Uterus (tissue), 4 donors: ENCODE data around the gene CUBN. TPM values are rescaled to one million over a fixed set of nuclear protein-coding genes. Genes with fewer than 3 reads are reported as not detected.

Source experiments
- DNase-seq, 2 donors: peaks; one replicate each; pipeline ENCODE4 v3.0.0-alpha.2; 2019 to 2020
- H3K27ac ChIP-seq, 2 donors: fragments of 200-600 bp; sonication (generic); 1 replicate in 1 of 2; 2 replicates in 1 of 2; pipeline ENCODE4 v1.5.1; 2016 to 2018
- H3K27me3 ChIP-seq, 2 donors: fragments of 200-600 bp; sonication (generic); one replicate each; pipeline ENCODE4 v1.5.1; 2018 to 2019; ENCODE audit warnings: control low read depth in 1 of 2
- H3K36me3 ChIP-seq, 2 donors: fragments of 200-600 bp; sonication (generic); one replicate each; pipeline ENCODE4 v1.5.1; 2019; ENCODE audit warnings: control low read depth in 1 of 2
- H3K4me1 ChIP-seq, 2 donors: fragments of 200-600 bp; sonication (generic); one replicate each; pipeline ENCODE4 v1.5.1; 2018 to 2019; ENCODE audit warnings: control low read depth in 1 of 2
- H3K4me3 ChIP-seq, 2 donors: fragments of 200-600 bp; sonication (generic); 1 replicate in 1 of 2; 2 replicates in 1 of 2; pipeline ENCODE4 v1.5.1; 2018 to 2019; ENCODE audit warnings: mild to moderate bottlenecking in 1 of 2
- H3K9me3 ChIP-seq, 2 donors: fragments of 200-600 bp; sonication (generic); one replicate each; pipeline ENCODE4 v1.5.1; 2019; ENCODE audit warnings: control low read depth in 1 of 2
- CTCF ChIP-seq, 4 experiments: fragments of 200-600 bp in 2 of 4; fragments of 450-650 bp in 2 of 4; sonication (generic) in 2 of 4; IDR thresholded peaks; one replicate each; pipeline ENCODE4 v1.5.1; 2016 to 2019; ENCODE audit warnings: antibody characterized with exemption in 4 of 4, mild to moderate bottlenecking in 2 of 4, moderate library complexity in 1 of 4
- POLR2A ChIP-seq, 2 donors: fragments of 450-650 bp; IDR thresholded peaks; one replicate each; pipeline ENCODE4 v1.6.1; 2016; ENCODE audit warnings: antibody characterized with exemption in 2 of 2, mild to moderate bottlenecking in 1 of 2, moderate library complexity in 1 of 2
- intact Hi-C: fragments of 100-400 bp; cut with DNase I; formaldehyde crosslinking; loops from one replicate; pipeline ENCODE4 v1.15.1; 2023; ENCODE audit warnings: low total_unique reads
- total RNA-seq, 4 donors: library from RNA; depleted of rRNA in 3 of 4; stranded (reverse); fragments of >200 nt in 3 of 4; gene quantifications; one replicate each; pipeline versions ENCODE4 v1.1.0 to v1.2.4, GENCODE V29; 2014 to 2023
- donor health status: DM: yes; HTN: yes; CAD: no.

CUBN gene
- total RNA-seq, 4 donors from 2014 or later, result 3.5 to 9.5 (median 5.1) TPM

GRCh38 chr10:17092986-17093803, 36.4 kb downstream of the CUBN start:
- DNase-seq, result no peak
- intact Hi-C loops, result no loop called here
- TF ChIP-seq CTCF (IDR thresholded peaks at IDR 0.05), result no peak
- no peak for TF ChIP-seq POLR2A (IDR thresholded peaks at IDR 0.05)
- no peaks in the 10 kb centered on the region for H3K27me3 ChIP-seq
- no peaks in the 10 kb centered on the region for H3K4me1 ChIP-seq
- H3K4me3 ChIP-seq, result no peak overlapping the region
- peak overlapping the region in 1 of 2 donors; percentile 29 for H3K27ac ChIP-seq
- no peaks in the 10 kb centered on the region for H3K36me3 ChIP-seq
- no peaks in the 10 kb centered on the region for H3K9me3 ChIP-seq

- Histone ChIP-seq H3K4me3 (no peak overlapping the region), H3K27ac (peak overlapping the region in 1 of 2 donors; percentile 29), H3K4me1 (no peaks in the 10 kb centered on the region), H3K27me3 (no peaks in the 10 kb centered on the region), H3K36me3 (no peaks in the 10 kb centered on the region), H3K9me3 (no peaks in the 10 kb centered on the region)
- intact Hi-C loops, result no loop called here
- DNase-seq, result no peak
- TF ChIP-seq CTCF (IDR thresholded peaks at IDR 0.05), result no peak
- no peak for TF ChIP-seq POLR2A (IDR thresholded peaks at IDR 0.05)
Observed at GRCh38 chr10:17092216-17092944, 37.2 kb downstream of the CUBN start.

GRCh38 chr10:17088118-17088806, 41.3 kb downstream of the CUBN start:
- Histone ChIP-seq H3K4me3 (no peak overlapping the region), H3K36me3 (no peaks in the 10 kb centered on the region), H3K4me1 (no peaks in the 10 kb centered on the region), H3K27me3 (no peaks in the 10 kb centered on the region), H3K9me3 (no peaks in the 10 kb centered on the region), H3K27ac (no peak overlapping the region)
- TF ChIP-seq POLR2A (IDR thresholded peaks at IDR 0.05) (no peak), CTCF (IDR thresholded peaks at IDR 0.05) (no peak)
- intact Hi-C loops, result no loop called here
- DNase-seq, result no peak

- Histone ChIP-seq H3K27me3 (no peaks in the 10 kb centered on the region), H3K4me3 (no peak overlapping the region), H3K36me3 (no peaks in the 10 kb centered on the region), H3K27ac (no peak overlapping the region), H3K4me1 (no peaks in the 10 kb centered on the region), H3K9me3 (no peaks in the 10 kb centered on the region)
- intact Hi-C loops, result no loop called here
- TF ChIP-seq CTCF (IDR thresholded peaks at IDR 0.05), result no peak
- TF ChIP-seq POLR2A (IDR thresholded peaks at IDR 0.05), result no peak
- DNase-seq, result no peak
Observed at GRCh38 chr10:17086865-17087367, 42.7 kb downstream of the CUBN start.
